Liver (tissue), 3 donors: ENCODE results near the gene OTOG.

Experiments used
- ATF3 ChIP-seq: IDR thresholded peaks from 2 replicates; pipeline ENCODE4 v1.6.1; 2016; ENCODE audit warnings: antibody characterized with exemption
- CTCF ChIP-seq: fragments of 150-350 bp; IDR thresholded peaks from 2 replicates; pipeline ENCODE4 v1.5.1; 2017; ENCODE audit warnings: improper control_type of control experiment, low read depth, low read length; ENCODE audit not compliant: missing input control
- EGR1 ChIP-seq, 2 donors: IDR thresholded peaks; 2 replicates each; pipeline ENCODE4 v1.6.1; 2016 to 2018; ENCODE audit warnings: antibody characterized with exemption in 2 of 2, low read depth in 2 of 2
- FOXA1 ChIP-seq: IDR thresholded peaks from 2 replicates; pipeline ENCODE4 v1.6.1; 2016; ENCODE audit warnings: antibody characterized with exemption
- JUND ChIP-seq, 2 donors: IDR thresholded peaks; 2 replicates each; pipeline ENCODE4 v1.6.1; 2016; ENCODE audit warnings: antibody characterized with exemption in 2 of 2
- MAX ChIP-seq: IDR thresholded peaks from 2 replicates; pipeline ENCODE4 v1.6.1; 2016; ENCODE audit warnings: antibody characterized with exemption
- RAD21 ChIP-seq, 2 donors: IDR thresholded peaks; 2 replicates each; pipeline ENCODE4 v1.6.1; 2016; ENCODE audit warnings: antibody characterized with exemption in 2 of 2, mild to moderate bottlenecking in 2 of 2
- REST ChIP-seq: IDR thresholded peaks from 2 replicates; pipeline ENCODE4 v1.6.1; 2016; ENCODE audit warnings: antibody characterized with exemption, mild to moderate bottlenecking
- RXRA ChIP-seq, 2 donors: IDR thresholded peaks; 2 replicates each; pipeline ENCODE4 v1.6.1; 2017 to 2018; ENCODE audit warnings: antibody characterized with exemption in 2 of 2, mild to moderate bottlenecking in 1 of 2
- SP1 ChIP-seq: IDR thresholded peaks from 2 replicates; pipeline ENCODE4 v1.6.1; 2018; ENCODE audit warnings: antibody characterized with exemption, mild to moderate bottlenecking
- YY1 ChIP-seq: IDR thresholded peaks from 2 replicates; pipeline ENCODE4 v1.6.1; 2016; ENCODE audit warnings: antibody characterized with exemption, mild to moderate bottlenecking
- donor health status: healthy.
- donor health status: healthy.

- TF ChIP-seq CTCF (no peak), MAX (no peak), ATF3 (no peak), FOXA1 (no peak), REST (no peak), RAD21 (IDR thresholded peaks at IDR 0.05) (no peak), YY1 (no peak), RXRA (IDR thresholded peaks at IDR 0.05) (no peak), JUND (IDR thresholded peaks at IDR 0.05) (no peak), EGR1 (IDR thresholded peaks at IDR 0.05; ENCODE audit: low read depth in 2 of 2) (no peak), SP1 (no peak)
Measured at GRCh38 chr11:17594686-17595192, 47.7 kb downstream of the OTOG start.
